Calu3 (cell line): ENCODE measurements around the gene NCAPG. TPM values are rescaled to one million over a fixed set of nuclear protein-coding genes. Genes with fewer than 3 reads are reported as not detected.

Experiments used
- BruUV-seq: library from RNA; stranded (reverse); fragments of 400-500 nt; replicated peaks from 2 replicates; lab custom pipeline; 2021; lab: Mats Ljungman, UMichigan
- CTCF ChIA-PET: fragments of 300-600 bp; sonication (Branson Sonifier 250); formaldehyde crosslinking; loops from one replicate; lab custom pipeline; 2022; ENCODE audit warnings: antibody characterized with exemption; lab: Charles Lee
- DNase-seq: peaks from one replicate; pipeline ENCODE4 v3.0.0; 2022
- H3K27ac Mint-ChIP-seq: one replicate; pipeline ENCODE4 v1.8.0; 2022; ENCODE audit warnings: mixed read lengths; ENCODE audit not compliant: unreplicated experiment
- H3K27me3 Mint-ChIP-seq: one replicate; pipeline ENCODE4 v1.8.0; 2022; ENCODE audit warnings: mixed read lengths; ENCODE audit not compliant: unreplicated experiment
- H3K36me3 Mint-ChIP-seq: one replicate; pipeline ENCODE4 v1.8.0; 2022; ENCODE audit warnings: mild to moderate bottlenecking, moderate library complexity, mixed read lengths; ENCODE audit not compliant: insufficient read depth, unreplicated experiment
- H3K4me1 Mint-ChIP-seq: one replicate; pipeline ENCODE4 v1.8.0; 2022; ENCODE audit warnings: mild to moderate bottlenecking, low read depth, mixed read lengths; ENCODE audit not compliant: unreplicated experiment
- H3K4me3 Mint-ChIP-seq: one replicate; pipeline ENCODE4 v1.8.0; 2022; ENCODE audit warnings: mild to moderate bottlenecking, low read depth, moderate library complexity, mixed read lengths; ENCODE audit not compliant: unreplicated experiment
- H3K9me3 Mint-ChIP-seq: one replicate; pipeline ENCODE4 v1.8.0; 2022; ENCODE audit warnings: low read depth, mixed read lengths; ENCODE audit not compliant: unreplicated experiment
- CTCF ChIP-seq: fragments of 200-600 bp; IDR thresholded peaks from one replicate; pipeline ENCODE4 v1.8.0; 2022; ENCODE audit warnings: antibody characterized with exemption; ENCODE audit not compliant: unreplicated experiment
- intact Hi-C: fragments of 100-400 bp; cut with micrococcal nuclease; formaldehyde crosslinking; loops from one replicate; pipeline ENCODE4 v1.10.0; 2022; ENCODE audit not compliant: unreplicated experiment
- total RNA-seq: library from RNA; stranded (reverse); gene quantifications from 2 replicates; pipeline ENCODE4 v1.2.3, GENCODE V29; 2022

The NCAPG gene
- total RNA-seq, 1 experiment from 2014 or later: 35.3 TPM

- H3K36me3 Mint-ChIP-seq: no peaks in the 10 kb centered on the region
- TF ChIP-seq CTCF: no peak
- intact Hi-C loops: no loop called here
- H3K4me3 Mint-ChIP-seq: no peak overlapping the region
- no peak for DNase-seq
- CTCF ChIA-PET: no interaction called here
- no peaks in the 10 kb centered on the region for H3K27me3 Mint-ChIP-seq
- H3K27ac Mint-ChIP-seq: no peak overlapping the region
- no TSS peak for BruUV-seq
- no peaks in the 10 kb centered on the region for H3K9me3 Mint-ChIP-seq
- H3K4me1 Mint-ChIP-seq: no peaks in the 10 kb centered on the region
These were observed 78.9 kb downstream of the NCAPG start for GRCh38 chr4:17889692-17890091.

- no peak for TF ChIP-seq CTCF
- Mint-ChIP-seq H3K36me3 (no peaks in the 10 kb centered on the region), H3K4me1 (no peaks in the 10 kb centered on the region)
These were observed 83.6 kb downstream of the NCAPG start for GRCh38 chr4:17894421-17894820.

More at GRCh38 chr4:17894421-17894820, 83.6 kb downstream of the NCAPG start:
- BruUV-seq: no TSS peak
- Mint-ChIP-seq H3K27ac (no peak overlapping the region), H3K4me3 (no peak overlapping the region), H3K27me3 (no peaks in the 10 kb centered on the region), H3K9me3 (no peaks in the 10 kb centered on the region)
- no peak for DNase-seq
- CTCF ChIA-PET: no interaction called here
- intact Hi-C loops: no loop called here

Other genes starting within 250 kb of the NCAPG start
- 70.6 and 123 TPM in 2 replicates for gene LAP3, start 233.8 kb upstream of the NCAPG start, total RNA-seq
- 27.2 and 33.3 TPM in 2 replicates for gene MED28, start 196.3 kb upstream of the NCAPG start, total RNA-seq
- 0.09 and 0.10 TPM in 2 replicates for gene FAM184B, start 29.4 kb upstream of the NCAPG start, total RNA-seq
- 34.8 and 39.0 TPM in 2 replicates for gene DCAF16, start 222 bp upstream of the NCAPG start, total RNA-seq
- gene LCORL, start 210.8 kb downstream of the NCAPG start, total RNA-seq: 14.4 and 15.4 TPM in 2 replicates